Fibroblast of lung (primary cell): ENCODE measurements around the gene NEU2. TPM values are rescaled to one million over a fixed set of nuclear protein-coding genes. Genes with fewer than 3 reads are reported as not detected.

Experiments used
- DNase-seq, 2 donors: peaks; one replicate each; pipeline versions ENCODE4 v3.0.0 to v3.0.0-alpha.2; 2010; ENCODE audit warnings: low read depth in 2 of 2
- H2AFZ ChIP-seq: 2 replicates; pipeline ENCODE4 v1.5.1; 2012; ENCODE audit warnings: low read length, control low read depth, inconsistent platforms
- H3K27ac ChIP-seq: 2 replicates; pipeline ENCODE4 v1.5.1; 2011; ENCODE audit warnings: low read length, control low read depth; ENCODE audit not compliant: insufficient read depth
- H3K27me3 ChIP-seq: 2 replicates; pipeline ENCODE4 v1.5.1; 2011; ENCODE audit warnings: mild to moderate bottlenecking, low read length; ENCODE audit not compliant: control insufficient read depth, insufficient read depth
- H3K36me3 ChIP-seq: 2 replicates; pipeline ENCODE4 v1.5.1; 2011; ENCODE audit warnings: low read length; ENCODE audit not compliant: control insufficient read depth, insufficient read depth
- H3K4me1 ChIP-seq: 2 replicates; pipeline ENCODE4 v1.5.1; 2011; ENCODE audit warnings: low read length; ENCODE audit not compliant: control insufficient read depth, insufficient read depth; ENCODE audit errors: extremely low read depth
- H3K4me2 ChIP-seq: 2 replicates; pipeline ENCODE4 v1.5.1; 2011; ENCODE audit warnings: low read length, control low read depth; ENCODE audit not compliant: insufficient read depth; ENCODE audit errors: extremely low read depth
- H3K4me3 ChIP-seq, 4 experiments: fragments of 200-600 bp in 1 of 4; sonication (generic) in 1 of 4; replicated peaks in 1 of 4; 2 replicates each; pipeline ENCODE4 v1.5.1; 2011 to 2016; ENCODE audit warnings: low read length in 4 of 4, low read depth in 3 of 4, mild to moderate bottlenecking in 3 of 4, control low read depth in 2 of 4, inconsistent platforms in 1 of 4, mixed read lengths in 1 of 4; ENCODE audit not compliant: insufficient read depth in 1 of 4; ENCODE audit errors: control extremely low read depth in 1 of 4
- H3K79me2 ChIP-seq: 2 replicates; pipeline ENCODE4 v1.5.1; 2012; ENCODE audit warnings: mild to moderate bottlenecking, low read length, inconsistent platforms; ENCODE audit not compliant: control insufficient read depth, insufficient read depth
- H3K9ac ChIP-seq: 2 replicates; pipeline ENCODE4 v1.5.1; 2011; ENCODE audit warnings: mild to moderate bottlenecking, low read length, control low read depth; ENCODE audit not compliant: insufficient read depth
- H3K9me3 ChIP-seq: 2 replicates; pipeline ENCODE4 v1.5.1; 2012; ENCODE audit warnings: low read depth, low read length; ENCODE audit not compliant: control insufficient read depth, insufficient read depth
- H4K20me1 ChIP-seq: 2 replicates; pipeline ENCODE4 v1.5.1; 2011; ENCODE audit warnings: low read length; ENCODE audit not compliant: control insufficient read depth, insufficient read depth; ENCODE audit errors: extremely low read depth
- EZH2 ChIP-seq: IDR thresholded peaks from 2 replicates; pipeline ENCODE4 v1.5.1; 2012; ENCODE audit warnings: low read length, control low read depth, mild to moderate bottlenecking; ENCODE audit errors: missing control alignments
- polyA plus RNA-seq, 2 donors: library from polyadenylated mRNA; depleted of rRNA in 1 of 2; stranded (reverse) in 1 of 2; unstranded in 1 of 2; fragments of >200 nt; gene quantifications; 2 replicates each; pipeline ENCODE4 v1.2.1, GENCODE V29; 2011 to 2012; ENCODE audit warnings: missing spikeins in 1 of 2
- total RNA-seq: library from RNA; depleted of rRNA; stranded (reverse); fragments of >200 nt; gene quantifications from 2 replicates; pipeline ENCODE4 v1.2.1, GENCODE V29; 2014
- TF ChIP-seq, protein P1 (sequence below), 2 donors: IDR thresholded peaks in 1 of 2; conservative IDR thresholded peaks in 1 of 2; 1 replicate in 1 of 2; 2 replicates in 1 of 2; pipeline ENCODE4 v1.5.1; 2011 to 2012; ENCODE audit warnings: low read length in 2 of 2, control low read depth in 1 of 2, inconsistent platforms in 1 of 2, low read depth in 1 of 2, mild to moderate bottlenecking in 1 of 2

Gene NEU2
- total and polyA plus RNA-seq, 2 donors (not counting 1 experiment from before 2014, with no cell fraction given) = not detected

- H3K27me3 ChIP-seq = no peaks in the 10 kb centered on the region
- no peak overlapping the region for H3K4me3 ChIP-seq
- no peak for TF ChIP-seq EZH2
- TF ChIP-seq, protein P1, sequence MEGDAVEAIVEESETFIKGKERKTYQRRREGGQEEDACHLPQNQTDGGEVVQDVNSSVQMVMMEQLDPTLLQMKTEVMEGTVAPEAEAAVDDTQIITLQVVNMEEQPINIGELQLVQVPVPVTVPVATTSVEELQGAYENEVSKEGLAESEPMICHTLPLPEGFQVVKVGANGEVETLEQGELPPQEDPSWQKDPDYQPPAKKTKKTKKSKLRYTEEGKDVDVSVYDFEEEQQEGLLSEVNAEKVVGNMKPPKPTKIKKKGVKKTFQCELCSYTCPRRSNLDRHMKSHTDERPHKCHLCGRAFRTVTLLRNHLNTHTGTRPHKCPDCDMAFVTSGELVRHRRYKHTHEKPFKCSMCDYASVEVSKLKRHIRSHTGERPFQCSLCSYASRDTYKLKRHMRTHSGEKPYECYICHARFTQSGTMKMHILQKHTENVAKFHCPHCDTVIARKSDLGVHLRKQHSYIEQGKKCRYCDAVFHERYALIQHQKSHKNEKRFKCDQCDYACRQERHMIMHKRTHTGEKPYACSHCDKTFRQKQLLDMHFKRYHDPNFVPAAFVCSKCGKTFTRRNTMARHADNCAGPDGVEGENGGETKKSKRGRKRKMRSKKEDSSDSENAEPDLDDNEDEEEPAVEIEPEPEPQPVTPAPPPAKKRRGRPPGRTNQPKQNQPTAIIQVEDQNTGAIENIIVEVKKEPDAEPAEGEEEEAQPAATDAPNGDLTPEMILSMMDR (conservative IDR thresholded peaks at IDR 0.05 in 1 of 2, IDR thresholded peaks at IDR 0.05 in 1 of 2; ENCODE audit: low read depth in 1 of 2, low read length in 2 of 2) = no peak
- no peaks in the 10 kb centered on the region for H4K20me1 ChIP-seq
- H3K79me2 ChIP-seq = no peaks in the 10 kb centered on the region
- H3K27ac ChIP-seq = no peak overlapping the region
- peaks cover 2% of the 10 kb centered on the region for H3K4me1 ChIP-seq
- no peaks in the 10 kb centered on the region for H3K36me3 ChIP-seq
- H3K9ac ChIP-seq = no peak overlapping the region
- H3K4me2 ChIP-seq = no peak overlapping the region
- DNase-seq = peak; percentile 59 to 88
- H3K9me3 ChIP-seq = no peaks in the 10 kb centered on the region
- H2AFZ ChIP-seq = no peak overlapping the region
These were observed 6.2 kb upstream of the NEU2 start for GRCh38 chr2:233026198-233026813.

DNA sequence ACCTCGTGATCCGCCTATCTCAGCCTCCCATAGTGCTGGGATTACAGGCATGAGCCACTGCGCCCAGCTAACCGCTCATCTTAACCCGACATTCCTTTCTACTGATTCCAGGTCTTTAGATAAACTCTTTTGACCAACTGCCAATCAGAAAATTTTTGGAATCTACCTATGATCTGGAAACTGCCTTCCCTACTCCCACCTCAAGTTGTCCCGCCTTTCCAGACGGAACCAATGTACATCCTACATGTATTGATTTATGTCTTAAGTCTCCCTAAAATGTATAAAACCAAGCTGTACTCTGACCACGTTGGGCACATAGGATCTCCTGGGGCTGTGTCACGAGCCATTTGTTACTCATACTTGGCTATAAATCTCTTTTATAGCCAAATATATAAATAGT lies 3.2 kb upstream of the NEU2 start:
- H3K36me3 ChIP-seq = no peaks in the 10 kb centered on the region
- H3K27ac ChIP-seq = no peak overlapping the region
- H2AFZ ChIP-seq = no peak overlapping the region
- no peak overlapping the region for H3K4me2 ChIP-seq
- no peaks in the 10 kb centered on the region for H3K79me2 ChIP-seq
- peaks cover 5% of the 10 kb centered on the region for H3K4me1 ChIP-seq
- no peak overlapping the region for H3K4me3 ChIP-seq
- peak in 1 of 2 donors; percentile 17 for DNase-seq
- H3K9ac ChIP-seq = no peak overlapping the region
- H4K20me1 ChIP-seq = no peaks in the 10 kb centered on the region
- H3K27me3 ChIP-seq = no peaks in the 10 kb centered on the region
- no peaks in the 10 kb centered on the region for H3K9me3 ChIP-seq
- no peak for TF ChIP-seq EZH2
- TF ChIP-seq, protein P1 (conservative IDR thresholded peaks at IDR 0.05 in 1 of 2, IDR thresholded peaks at IDR 0.05 in 1 of 2; ENCODE audit: low read depth in 1 of 2, low read length in 2 of 2) = no peak

DNA sequence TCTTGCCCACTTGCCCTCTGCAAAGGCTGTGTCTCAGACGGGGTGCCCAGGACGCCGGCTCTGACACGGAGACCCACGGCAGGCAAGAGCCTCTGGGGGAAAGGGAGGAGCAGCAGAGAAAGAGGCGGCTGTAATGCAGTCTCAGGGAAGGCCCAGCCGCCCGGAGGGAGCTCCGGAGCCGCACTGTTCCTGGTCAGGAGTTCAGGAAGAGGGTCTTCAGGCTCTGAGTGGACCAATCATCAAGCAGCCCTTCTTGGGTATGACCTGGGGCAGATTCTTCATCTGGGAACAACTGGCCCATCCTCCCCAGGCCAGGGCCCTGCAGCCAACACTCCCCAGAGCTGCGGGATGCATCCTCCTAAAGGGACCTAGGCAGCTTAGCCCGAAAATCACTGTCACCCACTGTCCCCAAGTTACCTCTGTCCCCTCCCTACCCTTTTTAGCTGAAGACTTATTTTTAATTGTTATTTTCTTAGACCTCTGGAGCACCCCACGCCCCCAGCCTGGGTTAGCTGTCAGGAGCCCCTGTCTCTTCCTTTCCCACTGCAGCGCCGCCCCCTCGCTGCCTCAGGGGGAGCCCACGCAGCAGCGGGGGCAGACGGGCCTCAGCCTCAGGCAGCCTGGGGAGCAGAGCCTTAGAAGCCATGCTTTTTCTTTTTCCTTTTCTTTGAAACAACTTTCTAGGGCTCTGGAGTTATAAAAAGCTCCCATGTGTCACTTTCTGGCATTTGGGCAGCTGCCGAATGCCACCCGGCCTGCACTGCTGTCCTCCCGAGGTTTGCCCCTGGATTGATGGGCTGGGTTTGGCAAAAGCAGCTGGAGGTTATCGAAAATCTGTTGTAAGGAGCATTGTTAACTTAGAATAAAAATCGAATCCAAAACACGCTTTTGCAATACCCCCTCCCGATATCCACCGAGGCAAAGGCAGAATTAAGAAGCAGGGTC lies 644 bp upstream of the NEU2 start:
- TF ChIP-seq, protein P1 (conservative IDR thresholded peaks at IDR 0.05 in 1 of 2, IDR thresholded peaks at IDR 0.05 in 1 of 2; ENCODE audit: low read depth in 1 of 2, low read length in 2 of 2) = no peak
- no peak for TF ChIP-seq EZH2
- H3K4me2 ChIP-seq = no peak overlapping the region
- H3K9me3 ChIP-seq = peaks cover 6% of the 10 kb centered on the region
- no peak for DNase-seq
- no peak overlapping the region for H3K9ac ChIP-seq
- no peaks in the 10 kb centered on the region for H3K79me2 ChIP-seq
- H3K4me1 ChIP-seq = peaks cover 3% of the 10 kb centered on the region
- no peak overlapping the region for H3K27ac ChIP-seq
- H3K27me3 ChIP-seq = no peaks in the 10 kb centered on the region
- no peak overlapping the region for H3K4me3 ChIP-seq
- H4K20me1 ChIP-seq = no peaks in the 10 kb centered on the region
- H2AFZ ChIP-seq = no peak overlapping the region
- no peaks in the 10 kb centered on the region for H3K36me3 ChIP-seq
